ENCODE results near the gene L2HGDH.
A peak's percentile ranks its signal among the peaks of the same experiment; 100 is the strongest.

The L2HGDH gene

GRCh38 chr14:50285861-50286260, 26.2 kb downstream of the L2HGDH start:
- no peak for DNase-seq

- no peak for DNase-seq
Measured at GRCh38 chr14:50272498-50272897, 39.5 kb downstream of the L2HGDH start.

GRCh38 chr14:50270932-50271331, 41.1 kb downstream of the L2HGDH start:
- DNase-seq: no peak

GRCh38 chr14:50265029-50265428, 47.0 kb downstream of the L2HGDH start:
- DNase-seq: no peak

GRCh38 chr14:50263321-50263720, 48.7 kb downstream of the L2HGDH start:
- no peak for DNase-seq

- no peak for DNase-seq
Measured at GRCh38 chr14:50262865-50263264, 49.2 kb downstream of the L2HGDH start.

GRCh38 chr14:50260511-50260910, 51.5 kb downstream of the L2HGDH start:
- DNase-seq: no peak

GRCh38 chr14:50260072-50260471, 52.0 kb downstream of the L2HGDH start:
- no peak for DNase-seq

GRCh38 chr14:50257732-50258131, 54.3 kb downstream of the L2HGDH start:
- no peak for DNase-seq

GRCh38 chr14:50254248-50254647, 57.8 kb downstream of the L2HGDH start:
- no peak for DNase-seq

- DNase-seq: no peak
Measured at GRCh38 chr14:50249136-50249775, 62.8 kb downstream of the L2HGDH start.

- no peak for DNase-seq
Measured at GRCh38 chr14:50247245-50247644, 64.8 kb downstream of the L2HGDH start.

GRCh38 chr14:50242566-50243310, 69.3 kb downstream of the L2HGDH start:
- DNase-seq: no peak

- no peak for DNase-seq
Measured at GRCh38 chr14:50242096-50242495, 69.9 kb downstream of the L2HGDH start.

- DNase-seq: no peak
Measured at GRCh38 chr14:50237427-50237826, 74.6 kb downstream of the L2HGDH start.

GRCh38 chr14:50233951-50234250, 78.1 kb downstream of the L2HGDH start:
- no peak for DNase-seq

GRCh38 chr14:50233166-50233950, 78.7 kb downstream of the L2HGDH start:
- no peak for DNase-seq

GRCh38 chr14:50232276-50232642, 79.8 kb downstream of the L2HGDH start:
- DNase-seq: peak; percentile 25

- DNase-seq: peak; percentile 92
Measured at GRCh38 chr14:50231475-50232275, 80.4 kb downstream of the L2HGDH start, which contains the start of gene SOS2. TSS of gene SOS2 (minus strand) at chr14:50231578. CDS start at chr14:50231283, 295 bp downstream.

GRCh38 chr14:50230701-50231474, 81.1 kb downstream of the L2HGDH start:
- DNase-seq: peak; percentile 74

GRCh38 chr14:50230401-50230700, 81.7 kb downstream of the L2HGDH start:
- no peak for DNase-seq

- DNase-seq: no peak
Measured at GRCh38 chr14:50229681-50230080, 82.3 kb downstream of the L2HGDH start.

Data from femur (tissue), 1 donor.